Fibroblast of skin of right biceps (primary cell): ENCODE results near the gene SCTR.
A peak's percentile ranks its signal among the peaks of the same experiment; 100 is the strongest.

ENCODE experiments used
- DNase-seq: peaks from one replicate; pipeline ENCODE4 v3.0.0-alpha.2; 2013

SCTR gene

GRCh38 chr2:119523952-119524694, at the start of gene SCTR:
TSS of gene SCTR (minus strand) at chr2:119524483. CDS start at chr2:119524226, 257 bp downstream.
- DNase-seq = no peak

- no peak for DNase-seq
Measured at GRCh38 chr2:119567292-119567691, 43.0 kb upstream of the SCTR start.

- no peak for DNase-seq
Measured at GRCh38 chr2:119565481-119565880, 41.2 kb upstream of the SCTR start.

GRCh38 chr2:119553687-119554344, 29.5 kb upstream of the SCTR start:
- DNase-seq = no peak

- DNase-seq = no peak
Measured at GRCh38 chr2:119552902-119553301, 28.6 kb upstream of the SCTR start.

- no peak for DNase-seq
Measured at GRCh38 chr2:119550856-119551255, 26.6 kb upstream of the SCTR start.

- DNase-seq = no peak
Measured at GRCh38 chr2:119550346-119550745, 26.1 kb upstream of the SCTR start.

GRCh38 chr2:119549241-119549640, 25.0 kb upstream of the SCTR start:
- DNase-seq = peak; percentile 80

- DNase-seq = no peak
Measured at GRCh38 chr2:119548516-119549120, 24.3 kb upstream of the SCTR start.

GRCh38 chr2:119546447-119546767, 22.1 kb upstream of the SCTR start:
- no peak for DNase-seq

GRCh38 chr2:119545754-119546446, 21.6 kb upstream of the SCTR start:
- peak; percentile 80 for DNase-seq

GRCh38 chr2:119544939-119545475, 20.7 kb upstream of the SCTR start:
- DNase-seq = peak; percentile 76

- peak; percentile 71 for DNase-seq
Measured at GRCh38 chr2:119544075-119544938, 20.0 kb upstream of the SCTR start, which contains the start of gene CFAP221. TSS of gene CFAP221 (plus strand) at chr2:119544449. CDS start at chr2:119546132, 1,683 bp downstream.

GRCh38 chr2:119541476-119541875, 17.2 kb upstream of the SCTR start:
- DNase-seq = no peak

- DNase-seq = no peak
Measured at GRCh38 chr2:119537792-119538191, 13.5 kb upstream of the SCTR start.

- DNase-seq = no peak
Measured at GRCh38 chr2:119536707-119537106, 12.4 kb upstream of the SCTR start.

GRCh38 chr2:119536211-119536610, 11.9 kb upstream of the SCTR start:
- no peak for DNase-seq

GRCh38 chr2:119533560-119533959, 9.3 kb upstream of the SCTR start:
- DNase-seq = no peak

- DNase-seq = no peak
Measured at GRCh38 chr2:119531292-119531691, 7.0 kb upstream of the SCTR start.

- no peak for DNase-seq
Measured at GRCh38 chr2:119527999-119528398, 3.7 kb upstream of the SCTR start.

- DNase-seq = no peak
Measured at GRCh38 chr2:119525614-119526013, 1.3 kb upstream of the SCTR start.

GRCh38 chr2:119523383-119523951, 816 bp downstream of the SCTR start:
- DNase-seq = no peak
